Psoas muscle (tissue), 8 donors: Measurements from ENCODE around the gene ZMYND11. TPM values are rescaled to one million over a fixed set of nuclear protein-coding genes. Genes with fewer than 3 reads are reported as not detected.
"Not testable (repeated sequence)": the region's sequence is repeated elsewhere in the genome, so short reads cannot be mapped to it uniquely, and the experiment has no call there.

ENCODE experiments used
- ATAC-seq, 4 donors: fragments of 200-7000 bp; cut with Tn5 transposase; one replicate each; pipeline ENCODE4 v1.9.1; 2020; ENCODE audit warnings: moderate library complexity in 3 of 4, mild to moderate bottlenecking in 2 of 4
- DNase-seq, 2 donors: peaks; one replicate each; pipeline ENCODE4 v3.0.0-alpha.2; 2020
- H3K27ac ChIP-seq: fragments of 200-600 bp; one replicate; pipeline ENCODE4 v1.8.0; 2022
- H3K27me3 ChIP-seq, 3 donors: fragments of 200-600 bp in 1 of 3; one replicate each; pipeline versions ENCODE4 v1.6.1 to v1.8.0; 2013 to 2022; ENCODE audit warnings: low read length in 2 of 3, mild to moderate bottlenecking in 2 of 3, moderate library complexity in 1 of 3; ENCODE audit not compliant: insufficient read depth in 3 of 3
- H3K36me3 ChIP-seq, 2 donors: fragments of 200-600 bp in 1 of 2; one replicate each; pipeline versions ENCODE4 v1.6.1 to v1.8.0; 2013 to 2022; ENCODE audit warnings: low read depth in 1 of 2, mild to moderate bottlenecking in 1 of 2, moderate library complexity in 1 of 2; ENCODE audit not compliant: insufficient read depth in 1 of 2
- H3K4me1 ChIP-seq: fragments of 200-600 bp; one replicate; pipeline ENCODE4 v1.8.0; 2022
- H3K4me3 ChIP-seq: fragments of 200-600 bp; one replicate; pipeline ENCODE4 v1.8.0; 2022; ENCODE audit warnings: mild to moderate bottlenecking
- H3K9me3 ChIP-seq: fragments of 200-600 bp; one replicate; pipeline ENCODE4 v1.8.0; 2022
- CTCF ChIP-seq: fragments of 200-600 bp; IDR thresholded peaks from one replicate; pipeline ENCODE4 v1.8.0; 2022; ENCODE audit warnings: antibody characterized with exemption
- WGBS, 3 donors: extraction: QIAGEN DNeasy Blood & Tissue Kit; methylation state at CpG; one replicate each; pipeline versions ENCODE4 v1.1.6 to v1.1.7; 2013; 5-methylcytosine and 5-hydroxymethylcytosine counted together
- intact Hi-C, 2 donors: fragments of 100-400 bp; cut with DNase I; formaldehyde crosslinking; loops; one replicate each; pipeline versions ENCODE4 v1.11.0 to v1.14.2; 2022
- polyA plus RNA-seq, 3 donors: library from polyadenylated mRNA; stranded (reverse); fragments of 200-250 nt; gene quantifications; one replicate each; pipeline ENCODE4 v1.2.3, GENCODE V29; 2013
- total RNA-seq, 4 donors: library from RNA; stranded (reverse); fragmentation: NEBNext Ultra II Directional in 2 of 4; extraction: Animal tissue kit (Norgen Biotek cat#: 25700) in 2 of 4; gene quantifications; one replicate each; pipeline versions ENCODE4 v1.2.1 to v1.2.4, GENCODE V29; 2021 to 2023
- donor health status: healthy with polysubstance abuse.
- donor health status: DM: no; HTN: no; CAD: no; lungs with moderate emphysema.
- donor health status: Bipolar disorder and iron deficiency.
- donor health status: healthy.
- donor health status: DM: yes; HTN: yes; CAD: no.
- donor health status: DM: no; HTN: no; CAD: no.
- donor health status: DM: no; HTN: no; CAD: no.
- donor health status: DM: yes; HTN: yes; CAD: no.

The ZMYND11 gene
- total and polyA plus RNA-seq, 7 donors: 27.2 to 75.9 (median 60.3) TPM

GRCh38 chr10:260819-261429, 125.7 kb downstream of the ZMYND11 start:
- peaks cover 0 to 2% of the 10 kb centered on the region in 2 donors for H3K36me3 ChIP-seq
- no peaks in the 10 kb centered on the region for H3K9me3 ChIP-seq
- intact Hi-C loops: no loop called here
- no peak for DNase-seq
- TF ChIP-seq CTCF: no peak
- no peak overlapping the region for H3K27ac ChIP-seq
- no peak for ATAC-seq
- no peak overlapping the region for H3K4me3 ChIP-seq
- H3K4me1 ChIP-seq: no peaks in the 10 kb centered on the region
- WGBS, 3 donors: 84 to 87% (median 84%) methylated on average over 15 of the region's 15 CpGs
- no peaks in the 10 kb centered on the region for H3K27me3 ChIP-seq

GRCh38 chr10:264160-265073, 129.2 kb downstream of the ZMYND11 start:
- H3K27me3 ChIP-seq, H3K4me3 ChIP-seq, H3K4me1 ChIP-seq, H3K27ac ChIP-seq, H3K9me3 ChIP-seq, intact Hi-C loops, DNase-seq, H3K36me3 ChIP-seq, ATAC-seq: not testable (repeated sequence)
- 76 to 86% (median 84%) methylated on average over 11 of the region's 11 CpGs for WGBS, 3 donors

GRCh38 chr10:265074-265440, 129.8 kb downstream of the ZMYND11 start:
- H3K9me3 ChIP-seq, H3K4me3 ChIP-seq, H3K36me3 ChIP-seq, DNase-seq, intact Hi-C loops, H3K27me3 ChIP-seq, ATAC-seq, H3K4me1 ChIP-seq, H3K27ac ChIP-seq: not testable (repeated sequence)
- WGBS, 3 donors: 87 to 96% (median 87%) methylated on average over 6 of the region's 6 CpGs

GRCh38 chr10:265816-266588, 130.7 kb downstream of the ZMYND11 start:
- ATAC-seq, intact Hi-C loops, H3K36me3 ChIP-seq, H3K27ac ChIP-seq, H3K27me3 ChIP-seq, H3K4me3 ChIP-seq, DNase-seq, H3K4me1 ChIP-seq, H3K9me3 ChIP-seq: not testable (repeated sequence)
- WGBS, 3 donors: 76 to 93% (median 83%) methylated on average over 2 to 4 of the region's 5 CpGs

GRCh38 chr10:266974-267425, 131.7 kb downstream of the ZMYND11 start:
- Histone ChIP-seq H3K4me3 (no peak overlapping the region), H3K9me3 (no peaks in the 10 kb centered on the region), H3K27ac (no peak overlapping the region), H3K27me3 (no peaks in the 10 kb centered on the region), H3K36me3 (no peaks in the 10 kb centered on the region), H3K4me1 (no peaks in the 10 kb centered on the region)
- TF ChIP-seq CTCF: no peak
- intact Hi-C loops: no loop called here
- no peak for DNase-seq
- no peak for ATAC-seq
- WGBS, 3 donors: 77 to 81% (median 79%) methylated on average over 8 of the region's 8 CpGs

GRCh38 chr10:267705-268104, 132.4 kb downstream of the ZMYND11 start:
- Histone ChIP-seq H3K36me3 (no peaks in the 10 kb centered on the region), H3K27ac (no peak overlapping the region), H3K4me1 (no peaks in the 10 kb centered on the region), H3K4me3 (no peak overlapping the region), H3K9me3 (no peaks in the 10 kb centered on the region), H3K27me3 (no peaks in the 10 kb centered on the region)
- no peak for TF ChIP-seq CTCF
- WGBS, 3 donors: 89 to 91% (median 91%) methylated on average over 11 of the region's 11 CpGs
- intact Hi-C loops: no loop called here
- no peak for DNase-seq
- no peak for ATAC-seq
